ENCODE results near the gene S100A4.

The S100A4 gene

DNA sequence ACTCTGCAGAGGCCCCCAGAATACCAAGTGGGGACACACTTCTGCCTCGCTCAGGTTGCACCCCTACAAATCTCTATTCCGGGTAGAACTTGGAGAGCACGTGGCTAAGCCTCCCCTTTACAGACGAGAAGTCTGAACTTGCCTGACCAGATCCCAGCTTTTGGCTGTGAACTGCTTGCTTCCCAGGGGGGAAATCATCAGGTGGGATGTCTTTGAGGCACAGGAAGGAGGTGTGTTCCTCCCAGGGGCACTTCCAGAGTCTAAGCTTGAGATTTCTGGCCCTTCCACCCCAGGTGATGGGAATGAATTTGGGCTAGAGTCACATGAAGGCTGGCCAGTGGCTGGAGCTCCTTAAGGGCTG is 4.8 kb upstream of the S100A4 start:
- H3K4me3 ChIP-seq (replicated peaks; ENCODE audit: insufficient read depth, low read length) = no peak overlapping the region
- H3K27me3 ChIP-seq (ENCODE audit: insufficient read depth, poor library complexity, severe bottlenecking) = no peaks in the 10 kb centered on the region
- TF ChIP-seq GABPA (IDR thresholded peaks at IDR 0.05; ENCODE audit: low read depth) (no peak), REST (IDR thresholded peaks at IDR 0.05; ENCODE audit: insufficient replicate concordance, low read depth) (no peak), SPI1 (IDR thresholded peaks at IDR 0.05; ENCODE audit: borderline replicate concordance, low read depth) (no peak), POLR2AphosphoS5 (IDR thresholded peaks at IDR 0.05; ENCODE audit: low read depth) (no peak), CTCF (IDR thresholded peaks at IDR 0.05; ENCODE audit: insufficient read depth, low read length) (no peak)
- H3K27ac ChIP-seq (replicated peaks) = peak overlapping the region; percentile 46
- no peak for DNase-seq (ENCODE audit: low read depth in 1 of 2, low spot score in 1 of 2)

GRCh38 chr1:153549741-153550397 is 4.3 kb upstream of the S100A4 start:
- no peak for TF ChIP-seq REST (IDR thresholded peaks at IDR 0.05; ENCODE audit: insufficient replicate concordance, low read depth)
- no peak for TF ChIP-seq CTCF (IDR thresholded peaks at IDR 0.05; ENCODE audit: insufficient read depth, low read length)
- TF ChIP-seq GABPA (IDR thresholded peaks at IDR 0.05; ENCODE audit: low read depth) = no peak
- TF ChIP-seq SPI1 (IDR thresholded peaks at IDR 0.05; ENCODE audit: borderline replicate concordance, low read depth) = no peak
- no peak for TF ChIP-seq POLR2AphosphoS5 (IDR thresholded peaks at IDR 0.05; ENCODE audit: low read depth)
- Histone ChIP-seq H3K27me3 (ENCODE audit: insufficient read depth, poor library complexity, severe bottlenecking) (no peaks in the 10 kb centered on the region), H3K27ac (replicated peaks) (no peak overlapping the region)

DNA sequence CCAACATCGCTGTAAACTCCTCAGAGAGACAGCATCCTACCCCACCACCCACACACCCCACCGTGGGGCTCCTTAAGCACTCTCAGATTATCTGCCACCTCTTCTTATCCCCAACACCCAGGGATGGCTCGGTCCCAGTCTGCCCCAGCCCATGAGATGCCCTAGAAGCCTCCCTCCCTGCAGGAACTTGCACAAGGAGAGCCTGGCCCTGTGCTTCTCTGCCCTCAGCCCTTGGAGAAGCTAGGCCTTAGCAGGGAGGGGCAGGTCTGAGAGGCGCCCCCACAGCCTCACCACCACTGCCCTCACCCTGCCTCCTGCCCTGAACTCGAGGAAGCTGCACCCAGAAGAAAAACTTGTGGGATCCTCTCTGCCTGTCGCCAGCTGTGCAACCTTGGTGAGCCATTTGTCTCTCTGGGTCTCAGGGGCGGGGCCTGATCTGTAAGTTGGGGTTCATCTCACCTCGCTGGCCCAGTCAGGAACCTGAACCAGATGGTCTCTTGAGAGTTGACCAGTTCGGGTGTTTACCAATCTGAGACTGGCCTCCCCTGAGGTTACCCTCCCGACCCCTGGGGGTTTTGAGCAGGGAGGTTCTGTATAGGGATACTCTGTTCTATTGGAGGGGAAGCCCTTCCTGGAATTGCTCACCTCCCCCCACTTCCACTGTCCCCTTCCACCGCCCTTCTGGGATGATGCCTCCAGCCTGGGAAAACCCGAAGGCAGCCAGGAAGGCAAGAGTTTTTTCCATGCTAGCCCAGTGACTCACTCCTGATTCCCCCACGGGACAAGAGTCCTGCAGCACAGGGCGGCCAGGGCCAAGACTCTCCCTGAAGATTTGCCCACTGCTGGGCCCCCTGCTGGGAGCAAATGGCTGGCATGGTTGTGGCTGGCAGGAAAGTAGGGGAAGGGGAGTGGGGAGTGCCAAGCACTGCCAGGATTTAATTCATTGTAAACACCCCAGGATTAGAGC is 3.4 kb upstream of the S100A4 start, which contains the start of gene S100A3:
Gene S100A3 (minus strand): TSS at position 537 of the 967 bp plus-strand sequence. CDS start 773 bp downstream, outside the sequence.
- H3K27me3 ChIP-seq (ENCODE audit: insufficient read depth, poor library complexity, severe bottlenecking) = no peaks in the 10 kb centered on the region
- peak in 1 of 2 experiments; percentile 53 for DNase-seq (ENCODE audit: low read depth in 1 of 2, low spot score in 1 of 2)
- H3K27ac ChIP-seq (replicated peaks) = peak within 1 kb of the TSS; percentile 5; the same call in 1 of the 2 replicates
- no peak for TF ChIP-seq CTCF (IDR thresholded peaks at IDR 0.05; ENCODE audit: insufficient read depth, low read length)
- no peak for TF ChIP-seq SPI1 (IDR thresholded peaks at IDR 0.05; ENCODE audit: borderline replicate concordance, low read depth)
- TF ChIP-seq POLR2AphosphoS5 (IDR thresholded peaks at IDR 0.05; ENCODE audit: low read depth) = no peak
- no peak for TF ChIP-seq GABPA (IDR thresholded peaks at IDR 0.05; ENCODE audit: low read depth)
- no peak for TF ChIP-seq REST (IDR thresholded peaks at IDR 0.05; ENCODE audit: insufficient replicate concordance, low read depth)
- no peak within 1 kb of the TSS for H3K4me3 ChIP-seq (replicated peaks; ENCODE audit: insufficient read depth, low read length)

More at GRCh38 chr1:153549741-153550397, 4.3 kb upstream of the S100A4 start:
- no peak for DNase-seq (ENCODE audit: low read depth in 1 of 2, low spot score in 1 of 2)
- no peak overlapping the region for H3K4me3 ChIP-seq (replicated peaks; ENCODE audit: insufficient read depth, low read length)
